ENCODE measurements around the gene RAPH1. TPM values are rescaled to one million over a fixed set of nuclear protein-coding genes. Genes with fewer than 3 reads are reported as not detected.

RAPH1 gene
- total RNA-seq, 1 experiment from 2014 or later, result 7.0 TPM

DNA sequence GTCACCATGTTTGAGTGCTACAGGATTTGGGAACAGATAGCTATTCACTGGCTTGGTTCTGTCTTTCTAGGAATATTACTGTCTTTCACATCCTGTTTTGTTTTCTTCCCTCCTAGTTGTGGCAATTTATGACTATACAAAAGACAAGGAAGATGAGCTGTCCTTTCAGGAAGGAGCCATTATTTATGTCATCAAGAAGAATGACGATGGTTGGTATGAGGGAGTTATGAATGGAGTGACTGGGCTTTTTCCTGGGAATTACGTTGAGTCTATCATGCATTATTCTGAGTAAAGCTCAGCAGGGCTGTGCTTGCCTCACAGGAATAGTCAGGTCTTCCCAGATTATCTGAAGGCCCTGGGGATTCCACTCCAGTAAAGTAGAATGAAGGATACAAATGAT, 108.0 kb downstream of the RAPH1 start:
- intact Hi-C loops (cut with micrococcal nuclease), result loop anchor here (1.0 kb wide), 1 partner anchor 8 kb away; no protein-coding TSS in a partner anchor
- Histone ChIP-seq H3K4me1 (ENCODE audit: insufficient read depth, low read length) (no peaks in the 10 kb centered on the region), H3K27ac (ENCODE audit: low read length) (0 out of 2 replicates have a peak overlapping the region, but pooled peaks have one; percentile 8), H3K9me3 (ENCODE audit: low read length) (no peaks in the 10 kb centered on the region), H3K4me3 (ENCODE audit: low read length) (no peak overlapping the region), H3K27me3 (ENCODE audit: low read length) (no peaks in the 10 kb centered on the region), H3K79me2 (ENCODE audit: low read length) (no peaks in the 10 kb centered on the region), H3K9ac (ENCODE audit: low read length) (no peak overlapping the region), H3K9me2 (replicated peaks; ENCODE audit: low read length) (no peaks in the 10 kb centered on the region), H3F3A (ENCODE audit: low read length, unreplicated experiment) (no peaks in the 10 kb centered on the region), H4K20me1 (ENCODE audit: low read length) (no peaks in the 10 kb centered on the region), H3K36me3 (ENCODE audit: low read depth, low read length) (peaks cover 3% of the 10 kb centered on the region; the same call in 1 of the 2 replicates), H2AFZ (ENCODE audit: low read length) (no peak overlapping the region), H3K4me2 (ENCODE audit: low read length) (no peak overlapping the region)
- ATAC-seq (no peak; the same call in 1 of the 2 replicates), DNase-seq (peak; percentile 14)
- ChIA-PET CTCF (no interaction called here), POLR2A (ENCODE audit: unreplicated experiment) (interaction anchor here (0.7 kb wide), 1 partner anchor 153 kb away, joined by 4 read pairs; no protein-coding TSS in a partner anchor)
- no TSS peak for BruUV-seq (replicated peaks)
- TF ChIP-seq, protein P1, sequence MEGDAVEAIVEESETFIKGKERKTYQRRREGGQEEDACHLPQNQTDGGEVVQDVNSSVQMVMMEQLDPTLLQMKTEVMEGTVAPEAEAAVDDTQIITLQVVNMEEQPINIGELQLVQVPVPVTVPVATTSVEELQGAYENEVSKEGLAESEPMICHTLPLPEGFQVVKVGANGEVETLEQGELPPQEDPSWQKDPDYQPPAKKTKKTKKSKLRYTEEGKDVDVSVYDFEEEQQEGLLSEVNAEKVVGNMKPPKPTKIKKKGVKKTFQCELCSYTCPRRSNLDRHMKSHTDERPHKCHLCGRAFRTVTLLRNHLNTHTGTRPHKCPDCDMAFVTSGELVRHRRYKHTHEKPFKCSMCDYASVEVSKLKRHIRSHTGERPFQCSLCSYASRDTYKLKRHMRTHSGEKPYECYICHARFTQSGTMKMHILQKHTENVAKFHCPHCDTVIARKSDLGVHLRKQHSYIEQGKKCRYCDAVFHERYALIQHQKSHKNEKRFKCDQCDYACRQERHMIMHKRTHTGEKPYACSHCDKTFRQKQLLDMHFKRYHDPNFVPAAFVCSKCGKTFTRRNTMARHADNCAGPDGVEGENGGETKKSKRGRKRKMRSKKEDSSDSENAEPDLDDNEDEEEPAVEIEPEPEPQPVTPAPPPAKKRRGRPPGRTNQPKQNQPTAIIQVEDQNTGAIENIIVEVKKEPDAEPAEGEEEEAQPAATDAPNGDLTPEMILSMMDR (conservative IDR thresholded peaks at IDR 0.05; ENCODE audit: low read depth, low read length), result no peak
- no peak for TF ChIP-seq EZH2phosphoT487 (IDR thresholded peaks at IDR 0.05; ENCODE audit: borderline replicate concordance, low read length)
- no peak for TF ChIP-seq EZH2 (IDR thresholded peaks at IDR 0.05; ENCODE audit: low read length, unreplicated experiment)

DNA sequence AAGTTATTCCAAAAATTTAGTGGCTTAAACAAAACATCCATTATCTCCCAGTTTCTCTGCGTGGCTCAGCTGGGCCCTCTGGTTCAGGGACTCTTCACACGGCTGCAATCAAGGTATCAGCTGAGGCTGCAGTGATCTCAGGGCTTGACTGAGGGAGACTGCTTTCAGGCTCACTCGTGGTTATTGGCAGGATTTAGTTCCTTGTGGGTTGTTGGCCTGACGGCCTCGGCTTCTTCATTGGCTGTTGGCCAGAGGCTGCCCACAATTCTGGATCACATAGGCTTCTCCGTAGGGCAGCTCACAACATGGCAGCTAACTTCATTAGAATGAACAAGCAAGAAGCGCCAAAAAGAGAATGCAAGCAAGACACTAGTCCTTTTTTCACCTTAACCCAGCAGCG, 116.8 kb downstream of the RAPH1 start:
- POLR2A ChIA-PET (ENCODE audit: unreplicated experiment), result no interaction called here
- Histone ChIP-seq H3F3A (ENCODE audit: low read length, unreplicated experiment) (no peaks in the 10 kb centered on the region), H4K20me1 (ENCODE audit: low read length) (no peaks in the 10 kb centered on the region), H3K4me1 (ENCODE audit: insufficient read depth, low read length) (peaks cover 7% of the 10 kb centered on the region), H3K9me2 (replicated peaks; ENCODE audit: low read length) (no peaks in the 10 kb centered on the region), H2AFZ (ENCODE audit: low read length) (no peak overlapping the region), H3K4me2 (ENCODE audit: low read length) (no peak overlapping the region), H3K27me3 (ENCODE audit: low read length) (no peaks in the 10 kb centered on the region), H3K27ac (ENCODE audit: low read length) (no peak overlapping the region), H3K9ac (ENCODE audit: low read length) (no peak overlapping the region), H3K9me3 (ENCODE audit: low read length) (no peaks in the 10 kb centered on the region), H3K36me3 (ENCODE audit: low read depth, low read length) (peaks cover 21% of the 10 kb centered on the region), H3K79me2 (ENCODE audit: low read length) (no peaks in the 10 kb centered on the region), H3K4me3 (ENCODE audit: low read length) (no peak overlapping the region)
- CTCF ChIA-PET, result no interaction called here
- no TSS peak for BruUV-seq (replicated peaks)
- intact Hi-C loops (cut with micrococcal nuclease), result no loop called here
- ATAC-seq (no peak), DNase-seq (no peak)
- TF ChIP-seq EZH2phosphoT487 (IDR thresholded peaks at IDR 0.05; ENCODE audit: borderline replicate concordance, low read length), result no peak
- TF ChIP-seq, protein P1 (conservative IDR thresholded peaks at IDR 0.05; ENCODE audit: low read depth, low read length), result no peak

DNA sequence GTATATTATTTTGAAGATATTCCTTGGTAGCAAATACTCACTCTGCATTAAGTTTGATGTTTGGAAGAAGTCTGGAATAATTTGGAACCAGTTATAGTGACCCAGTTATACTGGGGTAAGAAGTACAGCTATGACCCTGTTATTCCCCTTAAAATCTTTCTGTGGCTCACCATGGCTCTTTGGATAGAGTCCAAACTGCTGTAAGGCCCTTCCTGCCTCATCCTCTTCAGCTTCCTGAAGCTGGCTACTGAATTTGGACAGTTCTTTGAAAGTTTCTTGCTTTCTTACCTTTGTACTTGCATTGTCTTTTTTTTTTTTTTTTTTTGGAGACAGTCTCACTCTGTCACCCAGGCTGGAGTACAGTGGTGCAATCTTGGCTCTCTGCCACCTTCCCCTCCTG, 121.3 kb downstream of the RAPH1 start:
- ChIA-PET CTCF (no interaction called here), POLR2A (ENCODE audit: unreplicated experiment) (no interaction called here)
- Histone ChIP-seq H2AFZ (ENCODE audit: low read length) (no peak overlapping the region), H3K4me2 (ENCODE audit: low read length) (no peak overlapping the region), H3F3A (ENCODE audit: low read length, unreplicated experiment) (no peaks in the 10 kb centered on the region), H3K9me2 (replicated peaks; ENCODE audit: low read length) (no peaks in the 10 kb centered on the region), H3K27ac (ENCODE audit: low read length) (peak overlapping the region; percentile 38), H3K27me3 (ENCODE audit: low read length) (no peaks in the 10 kb centered on the region), H3K36me3 (ENCODE audit: low read depth, low read length) (peaks cover 33% of the 10 kb centered on the region), H3K79me2 (ENCODE audit: low read length) (no peaks in the 10 kb centered on the region), H3K9ac (ENCODE audit: low read length) (no peak overlapping the region), H3K4me1 (ENCODE audit: insufficient read depth, low read length) (peaks cover 17% of the 10 kb centered on the region), H3K9me3 (ENCODE audit: low read length) (no peaks in the 10 kb centered on the region), H3K4me3 (ENCODE audit: low read length) (no peak overlapping the region), H4K20me1 (ENCODE audit: low read length) (no peaks in the 10 kb centered on the region)
- intact Hi-C loops (cut with micrococcal nuclease), result no loop called here
- DNase-seq, result no peak
- no TSS peak for BruUV-seq (replicated peaks)
- ATAC-seq, result peak; percentile 31
- no peak for TF ChIP-seq EZH2phosphoT487 (IDR thresholded peaks at IDR 0.05; ENCODE audit: borderline replicate concordance, low read length)
- TF ChIP-seq EZH2 (IDR thresholded peaks at IDR 0.05; ENCODE audit: low read length, unreplicated experiment), result no peak
- TF ChIP-seq, protein P1 (conservative IDR thresholded peaks at IDR 0.05; ENCODE audit: low read depth, low read length), result no peak
